GM20000 (cell line): ENCODE results near the gene MPP4.

Experiments used
- DNase-seq: peaks from one replicate; pipeline ENCODE4 v3.0.0; 2012; ENCODE audit warnings: low spot score
- CTCF ChIP-seq: IDR thresholded peaks from 2 replicates; pipeline ENCODE4 v1.5.1; 2012; ENCODE audit warnings: mild to moderate bottlenecking, control low read depth; ENCODE audit errors: extremely low read depth, missing control alignments

MPP4 gene

GRCh38 chr2:201631041-201631440, 67.4 kb downstream of the MPP4 start:
- DNase-seq, result no peak
- no peak for TF ChIP-seq CTCF

GRCh38 chr2:201630577-201630976, 67.9 kb downstream of the MPP4 start:
- no peak for DNase-seq
- no peak for TF ChIP-seq CTCF

- TF ChIP-seq CTCF, result no peak
- no peak for DNase-seq
Measured at GRCh38 chr2:201628545-201628944, 69.9 kb downstream of the MPP4 start.

GRCh38 chr2:201622306-201622970, 76.0 kb downstream of the MPP4 start:
- no peak for TF ChIP-seq CTCF
- DNase-seq, result no peak

GRCh38 chr2:201621293-201621999, 77.0 kb downstream of the MPP4 start:
- no peak for DNase-seq
- TF ChIP-seq CTCF, result no peak

- peak; percentile 20 for DNase-seq
- TF ChIP-seq CTCF, result no peak
Measured at GRCh38 chr2:201618744-201619662, 79.4 kb downstream of the MPP4 start.

- no peak for TF ChIP-seq CTCF
- no peak for DNase-seq
Measured at GRCh38 chr2:201608021-201608420, 90.4 kb downstream of the MPP4 start.
